ENCODE results near the gene KCTD7.

GRCh38 chr7:66642932-66643331 lies 14.3 kb downstream of the KCTD7 start:
- TF ChIP-seq EZH2phosphoT487 (IDR thresholded peaks at IDR 0.05; ENCODE audit: borderline replicate concordance): no peak
- TF ChIP-seq, protein P1, sequence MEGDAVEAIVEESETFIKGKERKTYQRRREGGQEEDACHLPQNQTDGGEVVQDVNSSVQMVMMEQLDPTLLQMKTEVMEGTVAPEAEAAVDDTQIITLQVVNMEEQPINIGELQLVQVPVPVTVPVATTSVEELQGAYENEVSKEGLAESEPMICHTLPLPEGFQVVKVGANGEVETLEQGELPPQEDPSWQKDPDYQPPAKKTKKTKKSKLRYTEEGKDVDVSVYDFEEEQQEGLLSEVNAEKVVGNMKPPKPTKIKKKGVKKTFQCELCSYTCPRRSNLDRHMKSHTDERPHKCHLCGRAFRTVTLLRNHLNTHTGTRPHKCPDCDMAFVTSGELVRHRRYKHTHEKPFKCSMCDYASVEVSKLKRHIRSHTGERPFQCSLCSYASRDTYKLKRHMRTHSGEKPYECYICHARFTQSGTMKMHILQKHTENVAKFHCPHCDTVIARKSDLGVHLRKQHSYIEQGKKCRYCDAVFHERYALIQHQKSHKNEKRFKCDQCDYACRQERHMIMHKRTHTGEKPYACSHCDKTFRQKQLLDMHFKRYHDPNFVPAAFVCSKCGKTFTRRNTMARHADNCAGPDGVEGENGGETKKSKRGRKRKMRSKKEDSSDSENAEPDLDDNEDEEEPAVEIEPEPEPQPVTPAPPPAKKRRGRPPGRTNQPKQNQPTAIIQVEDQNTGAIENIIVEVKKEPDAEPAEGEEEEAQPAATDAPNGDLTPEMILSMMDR (IDR thresholded peaks at IDR 0.05 in 2 of 3, conservative IDR thresholded peaks at IDR 0.05 in 1 of 3; ENCODE audit: borderline replicate concordance in 1 of 3, insufficient read depth in 1 of 3, low read depth in 2 of 3, low read length in 2 of 3): no peak
- no peak for TF ChIP-seq ZNF274 (IDR thresholded peaks at IDR 0.05; ENCODE audit: low read depth, low read length)
- TF ChIP-seq POLR2A (IDR thresholded peaks at IDR 0.05; ENCODE audit: borderline replicate concordance, extremely low read depth, insufficient read depth, insufficient read length): no peak
- TF ChIP-seq POLR2AphosphoS5 (IDR thresholded peaks at IDR 0.05; ENCODE audit: low read depth, low read length): no peak
- no peak for TF ChIP-seq JUND (IDR thresholded peaks at IDR 0.05)
- no peak for TF ChIP-seq YY1 (IDR thresholded peaks at IDR 0.05; ENCODE audit: extremely low read depth, insufficient replicate concordance, low read depth, low read length)
